GM21381 (cell line): ENCODE measurements around the gene PCDHGA10.
"Not testable (repeated sequence)": the region's sequence is repeated elsewhere in the genome, so short reads cannot be mapped to it uniquely, and the experiment has no call there.

Experiments used
- ATAC-seq: cut with Tn5 transposase; IDR thresholded peaks from one replicate; pipeline ENCODE4 v1.9.1; 2021; ENCODE audit warnings: mild to moderate bottlenecking, moderate library complexity; ENCODE audit not compliant: unreplicated experiment

The PCDHGA10 gene

DNA sequence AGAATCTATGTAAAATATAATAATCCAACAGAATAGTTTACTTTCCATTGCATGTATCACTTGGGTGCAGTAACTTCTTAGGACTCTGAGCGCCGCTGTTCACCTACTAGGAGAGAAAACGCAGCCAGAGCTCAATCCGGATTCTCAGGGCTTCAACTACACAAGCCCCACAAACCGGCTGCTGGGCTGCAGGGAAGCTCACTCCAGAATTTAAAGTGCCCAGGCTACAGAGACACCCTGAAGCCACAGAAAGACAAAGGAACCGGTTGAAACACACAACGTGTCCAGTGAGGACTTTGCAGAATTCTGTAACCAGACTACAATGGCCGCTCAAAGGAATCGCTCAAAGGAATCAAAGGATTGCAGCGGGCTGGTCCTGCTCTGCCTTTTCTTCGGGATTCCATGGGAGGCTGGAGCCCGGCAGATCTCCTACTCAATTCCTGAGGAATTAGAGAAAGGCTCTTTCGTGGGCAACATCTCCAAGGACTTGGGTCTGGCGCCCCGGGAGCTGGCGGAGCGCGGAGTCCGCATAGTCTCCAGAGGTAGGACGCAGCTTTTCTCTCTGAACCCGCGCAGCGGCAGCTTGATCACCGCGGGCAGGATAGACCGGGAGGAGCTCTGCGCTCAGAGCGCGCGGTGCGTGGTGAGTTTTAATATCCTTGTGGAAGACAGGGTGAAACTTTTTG, at the start of gene PCDHGA10:
PCDHGA10 (plus strand) TSS at position 134 of the 686 bp plus-strand sequence; CDS start at position 323, 189 bp downstream.
- ATAC-seq: peak; percentile 69

DNA sequence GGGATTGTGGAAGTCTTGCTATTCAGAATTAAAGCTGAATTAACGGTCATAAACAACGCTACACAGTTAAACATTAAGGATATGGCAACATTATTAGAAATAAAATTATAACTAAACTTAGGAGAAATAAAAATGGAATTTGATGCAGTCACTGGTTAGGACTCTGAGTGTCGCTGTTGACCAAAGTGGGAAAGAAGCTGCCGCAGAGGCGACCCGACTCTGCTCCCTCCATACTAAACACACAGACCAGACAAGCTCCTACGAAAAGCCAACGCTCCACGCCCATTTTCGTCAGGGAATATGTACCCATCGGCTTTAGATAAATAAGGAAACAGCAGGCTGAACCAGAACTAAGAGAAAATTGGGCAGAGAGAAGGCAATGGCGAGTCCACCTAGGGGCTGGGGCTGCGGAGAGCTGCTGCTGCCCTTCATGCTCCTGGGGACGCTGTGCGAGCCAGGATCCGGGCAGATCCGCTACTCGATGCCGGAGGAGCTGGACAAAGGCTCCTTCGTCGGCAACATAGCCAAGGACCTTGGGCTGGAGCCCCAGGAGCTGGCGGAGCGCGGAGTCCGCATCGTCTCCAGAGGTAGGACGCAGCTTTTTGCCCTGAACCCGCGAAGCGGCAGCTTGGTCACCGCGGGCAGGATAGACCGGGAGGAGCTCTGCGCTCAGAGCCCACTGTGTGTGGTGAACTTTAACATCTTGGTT, 48.7 kb upstream of the PCDHGA10 start, which contains the start of gene PCDHGA5:
PCDHGA5 (plus strand) TSS at position 211 of the 709 bp plus-strand sequence; CDS start at position 380, 169 bp downstream.
- no peak for ATAC-seq

DNA sequence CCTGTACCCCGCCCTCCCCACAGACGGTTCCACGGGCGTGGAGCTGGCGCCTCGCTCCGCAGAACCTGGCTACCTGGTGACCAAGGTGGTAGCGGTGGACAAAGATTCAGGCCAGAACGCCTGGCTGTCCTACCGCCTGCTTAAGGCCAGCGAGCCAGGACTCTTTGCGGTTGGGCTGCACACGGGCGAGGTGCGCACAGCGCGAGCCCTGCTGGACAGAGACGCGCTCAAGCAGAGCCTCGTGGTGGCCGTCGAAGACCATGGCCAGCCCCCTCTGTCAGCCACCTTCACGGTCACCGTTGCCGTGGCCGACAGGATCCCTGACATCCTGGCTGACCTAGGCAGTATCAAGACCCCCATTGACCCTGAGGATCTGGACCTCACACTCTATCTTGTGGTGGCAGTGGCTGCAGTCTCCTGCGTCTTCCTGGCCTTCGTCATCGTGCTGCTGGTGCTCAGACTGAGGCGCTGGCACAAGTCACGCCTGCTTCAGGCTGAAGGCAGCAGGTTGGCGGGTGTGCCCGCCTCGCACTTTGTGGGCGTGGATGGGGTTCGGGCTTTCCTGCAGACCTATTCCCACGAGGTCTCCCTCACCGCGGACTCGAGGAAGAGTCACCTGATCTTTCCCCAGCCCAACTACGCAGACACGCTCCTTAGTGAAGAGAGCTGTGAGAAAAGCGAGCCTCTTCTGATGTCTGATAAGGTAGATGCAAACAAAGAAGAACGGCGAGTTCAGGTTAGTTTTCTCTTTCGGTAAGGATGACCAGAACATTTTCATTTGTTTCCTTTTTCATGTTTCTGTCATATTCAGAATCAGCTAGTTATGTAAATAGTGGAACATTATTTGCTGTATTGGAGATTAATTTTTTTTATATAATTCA, 46.5 kb upstream of the PCDHGA10 start:
- no peak for ATAC-seq

DNA sequence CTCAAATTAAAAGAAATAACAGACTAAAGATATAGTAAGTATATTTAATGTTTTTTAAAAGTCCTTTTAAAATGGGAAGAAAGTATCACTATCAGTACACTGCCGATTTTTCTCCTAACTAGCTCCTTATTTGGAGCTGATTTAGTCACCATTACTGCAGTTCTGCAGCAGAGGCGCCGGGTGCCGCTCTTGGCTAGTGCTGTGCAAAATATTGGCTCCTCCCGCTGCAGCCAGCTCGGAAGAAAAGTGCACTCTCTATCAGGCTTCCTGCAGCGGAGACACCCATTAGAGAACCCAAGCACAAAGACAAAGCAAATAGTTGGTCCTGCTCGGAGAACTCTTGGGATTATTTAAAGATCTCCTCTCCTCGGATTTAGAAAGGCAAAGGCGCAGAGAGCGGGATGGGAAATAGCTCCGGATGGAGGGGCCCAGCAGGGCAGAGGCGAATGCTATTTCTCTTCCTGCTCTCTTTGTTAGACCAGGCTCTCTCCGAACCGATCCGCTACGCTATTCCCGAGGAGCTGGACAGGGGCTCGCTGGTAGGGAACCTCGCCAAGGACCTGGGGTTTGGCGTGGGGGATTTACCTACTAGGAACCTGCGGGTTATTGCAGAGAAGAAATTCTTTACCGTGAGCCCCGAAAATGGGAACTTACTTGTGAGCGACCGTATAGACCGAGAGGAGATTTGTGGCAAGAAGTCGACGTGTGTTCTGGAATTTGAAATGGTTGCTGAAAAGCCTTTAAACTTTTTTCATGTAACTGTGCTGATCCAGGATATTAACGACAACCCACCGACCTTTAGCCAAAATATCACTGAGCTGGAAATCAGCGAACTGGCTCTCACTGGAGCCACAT, 42.6 kb upstream of the PCDHGA10 start, which contains the start of gene PCDHGB3:
PCDHGB3 (plus strand) TSS at position 249 of the 855 bp plus-strand sequence; CDS start at position 402, 153 bp downstream.
- ATAC-seq: peak; percentile 97

DNA sequence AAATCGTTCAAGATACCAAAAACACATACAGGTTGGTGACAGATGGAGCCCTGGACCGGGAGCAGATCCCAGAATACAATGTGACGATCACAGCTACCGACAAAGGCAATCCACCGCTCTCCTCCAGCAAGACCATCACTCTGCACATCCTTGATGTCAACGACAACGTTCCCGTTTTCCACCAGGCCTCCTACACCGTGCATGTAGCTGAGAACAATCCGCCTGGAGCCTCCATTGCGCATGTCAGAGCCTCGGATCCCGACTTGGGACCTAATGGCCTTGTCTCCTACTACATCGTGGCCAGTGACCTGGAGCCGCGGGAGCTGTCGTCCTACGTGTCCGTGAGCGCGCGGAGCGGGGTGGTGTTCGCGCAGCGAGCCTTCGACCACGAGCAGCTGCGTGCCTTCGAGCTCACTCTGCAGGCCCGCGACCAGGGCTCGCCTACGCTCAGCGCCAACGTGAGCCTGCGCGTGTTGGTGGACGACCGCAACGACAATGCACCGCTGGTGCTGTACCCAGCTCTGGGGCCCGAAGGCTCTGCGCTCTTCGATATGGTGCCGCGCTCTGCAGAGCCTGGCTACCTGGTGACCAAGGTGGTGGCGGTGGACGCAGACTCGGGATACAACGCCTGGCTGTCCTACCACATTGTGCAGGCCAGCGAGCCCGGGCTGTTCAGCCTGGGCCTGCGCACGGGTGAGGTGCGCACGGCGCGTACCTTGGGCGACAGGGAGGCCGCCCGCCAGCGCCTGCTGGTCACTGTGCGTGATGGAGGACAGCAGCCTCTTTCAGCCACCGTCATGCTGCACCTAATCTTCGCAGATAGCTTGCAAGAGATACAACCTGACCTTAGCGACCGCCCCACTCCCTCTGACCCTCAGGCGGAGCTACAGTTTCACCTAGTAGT, 41.0 kb upstream of the PCDHGA10 start:
- ATAC-seq: no peak

DNA sequence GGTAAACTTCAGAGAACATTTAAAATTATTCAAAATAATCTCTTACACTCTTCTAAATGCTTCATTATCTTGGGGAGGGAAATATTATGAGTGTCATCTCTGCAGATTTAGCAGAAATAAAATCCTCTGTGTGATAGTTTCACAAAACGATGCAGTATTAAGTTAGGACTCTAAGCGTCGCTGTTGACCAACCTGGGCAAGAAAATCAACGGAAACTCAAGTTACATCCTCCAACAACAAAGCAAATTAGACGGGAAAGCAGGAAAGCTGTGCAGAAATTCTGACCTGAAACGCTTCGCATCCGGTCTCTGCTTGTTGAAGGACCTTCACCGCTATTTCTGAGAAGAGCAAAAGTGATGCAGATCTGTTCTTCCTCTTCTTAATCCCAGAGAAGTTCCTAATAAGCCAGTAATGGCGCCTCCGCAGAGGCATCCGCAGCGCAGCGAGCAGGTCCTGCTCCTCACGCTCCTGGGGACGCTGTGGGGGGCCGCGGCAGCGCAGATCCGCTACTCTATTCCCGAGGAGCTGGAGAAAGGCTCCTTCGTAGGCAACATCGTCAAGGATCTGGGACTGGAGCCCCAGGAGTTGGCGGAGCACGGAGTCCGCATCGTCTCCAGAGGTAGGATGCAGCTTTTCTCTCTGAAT, 39.0 kb upstream of the PCDHGA10 start, which contains the start of gene PCDHGA6:
PCDHGA6 (plus strand) TSS at position 219 of the 645 bp plus-strand sequence; CDS start at position 412, 193 bp downstream.
- ATAC-seq: no peak

DNA sequence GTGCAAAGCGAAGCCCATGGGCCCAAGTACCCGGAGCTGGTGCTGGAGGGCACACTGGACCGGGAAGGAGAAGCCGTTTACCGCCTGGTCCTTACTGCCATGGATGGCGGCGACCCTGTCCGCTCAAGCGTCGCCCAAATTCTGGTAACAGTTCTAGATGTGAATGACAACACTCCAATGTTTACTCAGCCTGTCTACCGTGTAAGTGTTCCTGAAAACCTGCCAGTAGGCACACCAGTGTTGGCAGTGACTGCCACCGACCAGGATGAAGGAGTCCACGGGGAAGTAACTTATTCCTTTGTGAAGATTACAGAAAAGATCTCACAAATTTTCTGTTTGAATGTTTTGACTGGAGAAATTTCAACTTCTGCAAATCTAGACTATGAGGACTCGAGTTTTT, 38.2 kb upstream of the PCDHGA10 start:
- ATAC-seq: no peak

DNA sequence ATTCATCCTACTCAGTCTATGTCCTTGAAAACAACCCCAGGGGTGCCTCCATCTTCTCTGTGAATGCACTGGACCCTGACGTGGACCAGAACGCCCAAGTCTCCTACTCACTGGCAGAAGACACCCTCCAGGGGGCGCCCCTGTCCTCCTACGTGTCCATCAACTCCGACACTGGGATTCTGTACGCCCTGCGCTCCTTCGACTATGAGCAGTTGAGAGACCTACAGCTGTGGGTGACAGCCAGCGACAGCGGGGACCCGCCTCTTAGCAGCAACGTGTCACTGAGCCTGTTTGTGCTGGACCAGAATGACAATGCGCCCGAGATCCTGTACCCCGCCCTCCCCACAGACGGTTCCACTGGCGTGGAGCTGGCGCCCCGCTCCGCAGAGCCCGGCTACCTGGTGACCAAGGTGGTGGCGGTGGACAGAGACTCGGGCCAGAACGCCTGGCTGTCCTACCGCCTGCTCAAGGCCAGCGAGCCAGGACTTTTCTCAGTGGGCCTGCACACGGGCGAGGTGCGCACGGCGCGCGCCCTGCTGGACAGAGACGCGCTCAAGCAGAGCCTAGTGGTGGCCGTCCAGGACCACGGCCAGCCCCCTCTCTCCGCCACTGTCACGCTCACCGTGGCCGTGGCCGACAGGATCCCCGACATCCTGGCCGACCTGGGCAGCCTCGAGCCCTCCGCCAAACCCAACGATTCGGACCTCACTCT, 37.2 kb upstream of the PCDHGA10 start:
- not testable (repeated sequence) for ATAC-seq

DNA sequence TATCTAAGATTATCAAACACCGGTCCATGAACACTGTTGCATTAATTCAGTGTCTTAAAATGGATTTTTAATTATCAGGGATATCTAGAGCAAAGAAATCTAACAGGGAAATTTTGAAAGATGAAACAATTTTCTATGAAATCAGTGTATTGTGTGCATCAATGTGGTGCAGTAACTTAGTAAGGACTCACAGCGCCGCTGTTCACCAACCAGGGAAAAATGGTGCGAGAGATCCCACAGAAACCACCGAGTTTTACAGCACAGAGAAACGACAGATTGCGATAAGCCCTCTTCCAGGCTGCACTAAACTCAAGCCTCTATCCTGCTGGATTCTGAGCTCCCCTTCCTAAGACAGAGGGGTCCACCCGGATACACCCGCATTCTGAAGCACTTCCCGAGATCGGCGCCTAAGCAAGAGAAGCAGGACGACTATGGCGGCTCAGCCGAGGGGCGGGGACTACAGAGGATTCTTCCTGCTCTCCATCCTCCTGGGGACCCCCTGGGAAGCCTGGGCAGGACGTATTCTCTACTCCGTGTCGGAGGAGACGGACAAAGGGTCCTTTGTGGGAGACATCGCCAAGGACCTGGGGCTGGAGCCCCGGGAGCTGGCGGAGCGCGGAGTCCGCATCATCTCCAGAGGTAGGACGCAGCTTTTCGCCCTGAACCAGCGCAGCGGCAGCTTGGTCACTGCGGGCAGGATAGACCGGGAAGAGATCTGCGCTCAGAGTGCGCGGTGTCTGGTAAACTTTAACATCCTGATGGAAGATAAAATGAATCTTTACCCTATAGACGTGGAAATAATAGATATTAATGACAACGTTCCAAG, 30.1 kb upstream of the PCDHGA10 start, which contains the start of gene PCDHGA7:
PCDHGA7 (plus strand) TSS at position 274 of the 826 bp plus-strand sequence; CDS start at position 432, 158 bp downstream.
- no peak for ATAC-seq

DNA sequence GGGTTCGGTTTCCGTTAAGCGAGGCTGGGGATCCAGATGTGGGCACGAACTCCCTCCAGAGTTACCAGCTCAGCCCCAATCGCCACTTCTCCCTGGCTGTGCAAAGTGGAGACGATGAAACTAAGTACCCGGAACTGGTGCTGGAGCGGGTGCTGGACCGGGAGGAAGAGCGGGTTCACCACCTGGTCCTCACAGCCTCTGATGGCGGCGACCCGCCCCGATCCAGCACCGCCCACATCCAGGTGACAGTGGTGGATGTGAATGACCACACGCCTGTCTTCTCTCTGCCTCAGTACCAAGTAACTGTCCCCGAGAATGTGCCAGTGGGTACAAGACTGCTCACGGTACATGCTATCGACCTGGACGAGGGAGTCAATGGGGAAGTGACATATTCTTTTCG, 29.4 kb upstream of the PCDHGA10 start:
- ATAC-seq: no peak

DNA sequence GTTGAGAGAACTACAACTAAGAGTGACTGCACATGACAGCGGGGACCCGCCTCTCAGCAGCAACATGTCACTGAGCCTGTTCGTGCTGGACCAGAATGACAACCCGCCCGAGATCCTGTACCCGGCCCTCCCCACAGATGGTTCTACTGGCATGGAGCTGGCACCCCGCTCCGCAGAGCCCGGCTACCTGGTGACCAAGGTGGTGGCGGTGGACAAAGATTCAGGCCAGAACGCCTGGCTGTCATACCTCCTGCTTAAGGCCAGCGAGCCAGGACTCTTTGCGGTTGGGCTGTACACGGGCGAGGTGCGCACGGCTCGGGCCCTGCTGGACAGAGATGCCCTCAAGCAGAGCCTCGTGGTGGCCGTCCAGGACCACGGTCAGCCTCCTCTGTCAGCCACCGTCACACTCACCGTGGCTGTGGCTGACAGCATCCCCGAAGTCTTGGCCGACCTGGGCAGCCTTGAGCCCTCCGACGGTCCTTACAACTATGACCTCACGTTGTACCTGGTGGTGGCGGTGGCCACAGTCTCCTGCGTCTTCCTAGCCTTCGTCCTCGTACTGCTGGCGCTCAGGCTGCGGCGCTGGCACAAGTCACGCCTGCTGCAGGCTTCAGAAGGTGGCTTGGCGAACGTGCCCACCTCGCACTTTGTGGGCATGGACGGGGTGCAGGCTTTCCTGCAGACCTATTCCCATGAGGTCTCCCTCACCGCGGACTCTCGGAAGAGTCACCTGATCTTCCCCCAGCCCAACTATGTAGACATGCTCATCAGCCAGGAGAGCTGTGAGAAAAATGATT, 28.1 kb upstream of the PCDHGA10 start:
- ATAC-seq: no peak

DNA sequence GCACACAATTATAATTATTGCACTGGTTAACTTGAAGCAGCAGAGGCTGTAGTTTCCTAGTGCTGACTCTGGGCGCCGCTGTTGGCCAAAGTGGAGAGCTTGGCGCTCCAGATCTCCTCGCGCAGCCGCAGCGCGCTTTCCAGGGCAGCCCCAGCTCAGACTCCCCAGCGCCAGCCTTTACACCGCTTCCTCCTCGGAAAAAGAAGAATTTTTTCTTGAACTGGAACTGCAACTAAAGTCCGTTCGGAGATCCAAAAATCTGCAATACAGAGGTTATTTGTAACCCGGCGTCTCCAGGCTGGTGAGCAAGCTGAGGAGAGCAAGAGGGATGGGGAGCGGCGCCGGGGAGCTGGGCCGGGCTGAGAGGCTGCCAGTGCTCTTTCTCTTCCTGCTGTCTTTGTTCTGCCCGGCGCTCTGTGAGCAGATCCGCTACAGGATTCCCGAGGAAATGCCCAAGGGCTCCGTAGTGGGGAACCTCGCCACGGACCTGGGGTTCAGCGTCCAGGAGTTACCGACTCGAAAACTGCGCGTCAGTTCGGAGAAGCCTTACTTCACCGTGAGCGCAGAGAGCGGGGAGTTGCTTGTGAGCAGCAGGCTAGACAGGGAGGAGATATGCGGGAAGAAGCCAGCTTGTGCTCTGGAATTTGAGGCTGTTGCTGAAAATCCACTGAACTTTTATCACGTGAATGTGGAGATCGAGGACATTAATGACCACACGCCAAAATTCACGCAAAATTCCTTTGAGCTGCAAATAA, 25.1 kb upstream of the PCDHGA10 start, which contains the start of gene PCDHGB4:
PCDHGB4 (plus strand) TSS at position 142 of the 755 bp plus-strand sequence; CDS start at position 329, 187 bp downstream.
- not testable (repeated sequence) for ATAC-seq

DNA sequence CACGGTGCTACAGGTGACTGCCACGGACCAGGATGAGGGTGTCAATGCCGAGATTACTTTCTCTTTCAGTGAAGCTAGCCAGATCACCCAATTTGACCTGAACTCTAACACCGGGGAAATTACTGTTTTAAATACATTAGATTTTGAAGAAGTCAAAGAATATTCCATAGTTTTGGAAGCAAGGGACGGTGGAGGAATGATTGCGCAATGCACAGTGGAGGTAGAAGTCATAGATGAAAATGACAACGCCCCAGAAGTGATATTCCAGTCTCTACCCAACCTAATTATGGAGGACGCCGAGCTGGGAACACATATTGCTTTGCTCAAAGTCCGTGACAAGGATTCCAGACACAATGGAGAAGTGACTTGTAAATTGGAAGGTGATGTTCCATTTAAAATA, 24.1 kb upstream of the PCDHGA10 start:
- no peak for ATAC-seq

DNA sequence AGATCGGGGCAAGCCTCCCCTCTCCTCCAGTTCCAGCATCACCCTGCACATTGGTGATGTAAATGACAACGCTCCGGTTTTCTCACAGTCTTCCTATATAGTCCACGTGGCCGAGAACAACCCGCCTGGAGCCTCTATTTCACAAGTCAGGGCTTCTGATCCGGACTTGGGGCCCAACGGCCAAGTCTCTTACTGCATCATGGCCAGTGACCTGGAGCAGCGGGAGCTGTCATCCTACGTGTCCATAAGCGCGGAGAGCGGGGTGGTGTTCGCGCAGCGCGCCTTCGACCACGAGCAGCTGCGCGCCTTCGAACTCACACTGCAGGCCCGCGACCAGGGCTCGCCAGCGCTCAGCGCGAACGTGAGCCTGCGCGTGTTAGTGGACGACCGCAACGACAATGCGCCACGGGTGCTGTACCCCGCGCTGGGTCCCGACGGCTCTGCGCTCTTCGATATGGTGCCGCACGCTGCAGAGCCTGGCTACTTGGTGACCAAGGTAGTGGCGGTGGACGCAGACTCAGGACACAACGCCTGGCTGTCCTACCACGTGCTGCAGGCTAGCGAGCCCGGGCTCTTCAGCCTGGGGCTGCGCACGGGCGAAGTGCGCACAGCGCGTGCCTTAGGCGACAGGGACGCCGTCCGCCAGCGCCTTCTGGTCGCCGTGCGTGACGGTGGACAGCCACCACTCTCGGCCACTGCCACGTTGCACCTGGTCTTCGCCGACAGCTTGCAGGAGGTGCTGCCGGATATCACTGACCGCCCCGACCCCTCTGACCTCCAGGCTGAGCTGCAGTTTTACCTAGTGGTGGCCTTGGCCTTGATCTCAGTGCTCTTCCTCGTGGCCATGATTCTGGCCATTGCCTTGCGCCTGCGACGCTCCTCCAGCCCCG, 23.4 kb upstream of the PCDHGA10 start:
- ATAC-seq: no peak
